HG02571 (cell line): ENCODE measurements around the gene MAPK6.

Experiments used
- ATAC-seq: cut with Tn5 transposase; IDR thresholded peaks from one replicate; pipeline ENCODE4 v1.9.1; 2021; ENCODE audit warnings: mild to moderate bottlenecking, moderate library complexity; ENCODE audit not compliant: unreplicated experiment

Gene MAPK6

DNA sequence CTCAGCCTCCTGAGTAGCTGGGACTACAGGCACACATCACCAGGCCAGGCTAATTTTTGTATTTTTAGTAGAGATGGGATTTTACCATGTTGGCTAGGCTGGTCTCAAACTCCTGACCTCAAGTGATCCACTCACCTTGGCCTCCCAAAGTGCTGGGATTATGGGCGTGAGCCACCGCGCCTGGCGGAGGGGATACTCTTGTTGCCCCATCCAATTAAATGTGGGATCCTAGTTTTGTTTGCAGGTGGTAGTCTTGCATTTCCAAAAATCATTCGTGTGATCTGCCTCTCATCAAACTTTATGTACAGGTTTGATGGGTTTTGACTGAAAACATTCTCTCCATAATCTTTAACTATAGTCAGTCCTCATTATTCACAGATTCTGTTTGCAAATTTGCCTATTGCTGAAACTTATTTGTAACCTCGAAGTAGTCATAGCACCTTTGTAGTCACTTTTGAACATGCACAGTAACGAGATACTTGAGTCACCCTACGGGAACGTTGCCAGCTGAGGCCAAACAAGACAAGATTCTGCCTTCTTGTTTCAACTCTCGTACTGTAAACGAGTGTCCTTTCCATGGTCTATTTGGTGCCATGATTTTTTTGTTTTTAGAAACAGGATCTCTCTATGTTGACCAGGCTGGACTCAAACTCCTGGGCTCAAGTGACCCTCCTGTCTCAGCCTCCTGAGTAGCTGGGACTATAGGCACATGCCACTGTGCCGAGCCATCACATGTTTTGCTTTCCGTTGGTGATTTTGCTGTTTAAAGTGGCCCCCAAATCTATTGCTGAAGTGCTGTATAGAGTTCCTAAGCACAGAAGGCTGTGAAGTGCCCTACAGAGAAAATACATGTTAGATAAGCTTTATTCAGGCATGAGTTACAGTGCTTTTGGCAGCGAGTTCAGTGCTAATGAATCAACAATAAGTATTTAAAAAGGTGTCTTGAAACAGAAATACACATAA is 8.1 kb upstream of the MAPK6 start:
- no peak for ATAC-seq

DNA sequence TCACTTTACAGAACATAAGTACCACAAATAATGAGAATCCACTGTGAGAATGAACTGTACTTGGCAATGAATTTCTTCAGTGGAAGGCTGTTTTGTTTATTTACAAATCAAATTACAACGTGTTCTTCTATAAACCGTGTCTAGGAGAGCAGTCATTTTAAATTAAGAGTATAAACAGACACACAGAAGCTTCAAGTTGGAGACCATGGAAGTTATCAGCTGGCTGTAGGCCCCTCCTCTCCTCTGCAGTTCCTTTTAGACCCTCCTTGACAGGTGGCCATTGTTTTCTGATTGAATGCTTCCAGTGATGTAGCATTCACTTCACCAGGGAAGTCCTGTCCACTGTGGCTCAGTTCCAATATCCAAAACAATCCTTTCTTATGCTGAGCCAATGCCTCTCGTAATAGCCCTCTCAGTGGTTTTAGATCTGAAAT is 7.3 kb upstream of the MAPK6 start:
- no peak for ATAC-seq

DNA sequence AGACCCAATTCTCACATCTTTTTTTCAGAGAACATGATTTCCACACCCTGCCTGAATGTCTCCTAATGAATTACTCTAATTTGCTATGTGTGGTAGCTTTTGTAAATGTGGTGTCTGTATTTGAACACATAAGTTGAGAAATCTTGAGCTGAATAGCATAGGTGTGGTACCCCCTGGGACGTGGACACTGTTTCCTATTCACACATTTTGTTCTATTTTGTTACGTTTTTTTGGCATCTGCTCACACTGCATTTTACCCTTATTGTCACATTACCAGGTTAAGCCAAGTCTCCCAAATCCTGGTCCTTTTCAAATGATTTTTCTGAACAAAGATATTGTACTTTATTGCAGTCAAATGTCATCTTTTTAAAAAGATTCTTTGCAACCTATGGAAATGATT is 6.8 kb upstream of the MAPK6 start:
- ATAC-seq: no peak

DNA sequence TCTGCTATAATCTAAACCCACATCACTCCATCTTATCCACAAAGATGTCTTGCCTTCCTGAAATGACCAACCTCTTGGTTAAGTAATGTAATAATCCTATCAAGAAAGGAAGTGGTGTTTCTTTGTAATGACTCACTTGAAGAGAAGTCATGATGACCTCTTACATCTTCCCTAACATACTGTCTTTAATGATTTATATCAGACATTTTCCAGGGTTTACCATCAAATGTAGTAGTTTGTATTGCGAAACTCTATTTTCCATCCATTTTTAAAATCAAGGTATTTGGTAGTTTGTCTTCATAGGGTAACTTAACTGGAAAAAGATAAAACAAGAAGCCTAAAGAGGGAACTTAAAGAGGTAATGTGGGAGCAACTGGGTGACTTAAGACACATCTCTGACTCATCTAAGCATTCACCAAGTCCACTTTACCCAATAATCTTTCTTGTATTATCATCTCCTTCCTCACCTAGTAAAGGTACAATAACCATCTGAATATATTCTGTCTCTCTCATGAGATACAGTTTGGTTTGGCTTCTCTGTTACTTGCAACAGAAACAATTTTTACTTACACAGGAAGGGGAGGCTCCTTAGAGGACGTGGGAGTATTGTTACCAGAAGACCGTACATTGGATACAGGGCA is 5.7 kb upstream of the MAPK6 start:
- no peak for ATAC-seq

DNA sequence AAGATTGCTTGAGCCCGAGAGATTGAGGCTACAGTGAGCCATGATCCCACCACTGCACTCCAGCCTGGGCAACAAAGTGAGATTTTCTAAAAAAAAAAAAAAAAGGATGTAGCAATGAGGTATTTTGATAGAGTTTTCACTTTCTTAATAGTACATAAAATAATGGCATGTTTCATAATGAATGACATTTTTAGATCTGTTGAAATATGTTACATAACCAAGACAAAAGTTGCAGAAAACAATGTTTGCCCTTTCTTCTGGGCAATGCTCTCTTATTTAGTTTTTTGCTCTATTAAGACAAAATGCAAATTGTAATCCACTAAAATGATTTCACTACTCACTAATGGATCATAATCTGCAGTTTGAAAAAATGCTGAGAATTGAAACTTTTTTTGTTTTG is 4.4 kb upstream of the MAPK6 start:
- ATAC-seq: no peak

DNA sequence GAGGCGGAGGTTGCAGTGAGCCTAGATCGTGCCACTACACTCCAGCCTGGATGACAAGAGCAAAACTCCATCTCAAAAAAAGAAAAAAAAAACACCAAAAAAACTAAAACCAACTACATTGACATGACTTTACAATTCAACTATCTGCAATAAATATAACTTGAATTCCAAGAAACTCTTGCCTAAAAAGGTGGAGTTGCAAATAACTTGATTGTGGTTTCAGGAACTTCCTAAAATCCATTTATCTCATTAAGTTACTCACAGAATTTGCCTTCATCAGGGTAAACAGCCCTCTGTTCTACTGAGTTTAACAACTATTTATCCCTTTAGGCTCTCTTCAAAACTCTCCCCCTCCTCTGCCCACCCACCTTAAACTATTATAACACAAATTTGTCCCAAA is 2.7 kb upstream of the MAPK6 start:
- ATAC-seq: no peak

DNA sequence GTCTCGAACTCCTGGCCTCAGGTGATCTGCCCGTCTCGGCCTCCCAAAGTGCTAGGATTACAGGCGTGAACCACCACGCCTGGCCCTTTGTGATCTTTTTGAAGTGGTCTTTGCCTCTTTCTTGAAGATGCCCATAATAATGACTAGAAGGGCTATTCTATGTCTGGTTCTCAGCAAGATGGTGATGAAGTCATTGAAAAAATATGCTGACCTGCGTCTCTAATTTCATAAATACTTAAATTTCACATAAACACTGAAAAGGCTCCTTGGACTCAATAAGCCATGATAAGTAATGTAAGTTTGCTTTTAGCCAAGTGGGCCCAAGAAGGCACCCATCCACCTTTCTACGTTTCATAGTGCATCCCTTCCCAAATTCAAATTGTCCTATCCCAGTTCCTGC is 775 bp upstream of the MAPK6 start:
- ATAC-seq: no peak

DNA sequence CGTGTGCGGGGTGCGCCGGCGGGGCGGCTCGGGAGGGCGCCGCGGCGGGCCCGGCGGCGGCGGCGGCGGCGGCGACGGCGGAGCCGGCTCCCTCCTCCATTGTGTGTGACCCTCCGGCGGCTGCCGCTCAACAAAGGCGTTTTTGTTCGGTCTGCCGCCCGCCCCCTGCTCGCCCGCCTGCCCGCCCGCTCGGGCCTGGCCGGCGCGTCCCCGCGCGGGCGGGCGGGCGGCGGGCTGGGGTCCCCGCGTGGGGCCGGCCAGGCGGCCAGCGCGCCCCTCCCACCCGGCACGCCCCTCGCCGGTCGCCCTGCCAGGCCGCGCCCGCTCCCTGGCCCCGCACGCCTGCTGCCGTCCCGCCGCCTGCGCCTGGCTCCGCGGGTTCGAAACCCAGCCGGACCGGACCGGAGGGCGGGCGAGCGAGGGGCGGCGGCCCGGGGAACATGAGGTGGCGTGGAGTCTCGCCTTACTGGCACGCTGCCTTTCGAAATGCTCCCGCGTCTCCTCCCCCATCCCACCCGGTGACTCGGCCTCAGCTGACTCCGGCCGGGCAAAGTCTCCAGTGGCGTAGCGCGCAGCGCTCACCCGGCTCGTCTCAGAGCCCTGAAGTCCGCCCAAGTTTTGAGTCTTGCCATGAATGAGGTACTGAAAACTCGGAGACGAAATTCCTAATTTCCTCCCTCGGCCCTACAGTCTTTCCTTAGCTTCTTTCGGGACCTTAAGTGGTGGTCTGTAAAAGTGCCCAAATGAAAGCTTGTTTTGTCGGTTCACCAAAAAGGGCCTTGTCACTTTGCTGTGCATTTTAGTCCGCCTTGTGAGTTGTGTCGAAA is 588 bp downstream of the MAPK6 start:
- ATAC-seq: peak; percentile 56

DNA sequence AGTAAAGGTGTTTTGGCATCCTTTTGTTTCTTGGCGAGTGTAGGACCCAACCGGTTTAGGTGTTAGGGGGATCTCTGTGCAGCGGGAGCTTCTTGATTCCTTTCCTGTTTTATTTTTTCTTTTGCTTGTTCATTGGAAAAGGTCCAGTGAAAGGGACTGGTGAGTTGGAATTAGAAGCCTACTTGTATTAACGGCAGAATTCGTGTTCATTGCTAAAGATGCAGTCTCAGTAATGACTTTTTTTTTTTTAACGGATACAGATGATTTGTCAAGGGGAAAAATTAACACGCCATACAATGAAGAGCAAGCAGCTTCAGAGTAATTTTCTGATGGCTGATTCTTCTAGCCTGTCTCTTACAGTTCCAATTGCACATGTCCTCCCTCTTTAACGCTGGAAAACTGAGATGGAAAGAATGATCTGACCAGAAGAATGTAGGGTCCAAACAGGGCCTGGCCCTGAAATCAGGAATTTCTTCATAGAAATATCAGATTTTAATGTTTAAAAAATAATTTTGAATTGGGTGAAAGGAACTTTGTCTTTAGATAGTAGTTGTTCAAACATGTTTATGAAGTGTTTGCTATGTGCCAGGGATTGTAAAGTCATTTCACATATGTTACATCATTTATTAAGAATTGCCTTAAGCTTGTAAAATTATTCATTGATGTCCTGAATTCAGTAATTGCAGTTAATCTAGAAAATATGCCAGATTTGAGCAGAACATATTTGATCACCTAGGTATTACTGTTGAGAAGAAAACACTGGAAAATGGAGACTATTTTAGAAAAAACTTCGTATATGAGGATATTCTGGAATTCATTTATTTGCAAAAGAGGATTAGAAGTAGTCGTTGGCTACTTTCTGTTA is 1.4 kb downstream of the MAPK6 start:
- no peak for ATAC-seq

DNA sequence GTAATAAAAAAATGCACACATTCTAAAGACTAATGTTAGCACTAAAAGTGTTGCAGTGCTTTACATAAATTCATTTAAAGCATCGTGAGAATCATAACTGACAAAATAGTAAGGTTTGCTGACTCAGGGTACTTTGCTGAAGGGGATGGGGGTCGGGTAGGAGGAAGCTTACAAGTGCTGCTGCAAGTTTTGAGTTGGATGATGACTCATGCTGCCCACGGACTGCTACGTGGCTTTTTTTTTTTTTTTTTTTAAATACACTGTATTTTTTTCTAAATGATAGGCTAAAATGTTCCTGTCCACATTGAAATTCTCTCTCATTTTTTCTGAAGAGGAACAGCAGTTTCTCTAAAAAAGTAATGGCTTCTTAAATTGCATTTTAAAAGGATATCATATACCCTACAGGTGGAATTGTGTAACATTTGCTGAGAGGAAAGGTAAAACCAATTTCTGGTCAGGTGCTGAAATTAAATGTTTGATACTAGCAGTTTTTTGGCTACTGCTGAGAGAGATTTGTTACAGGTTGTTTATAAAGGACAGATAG is 2.2 kb downstream of the MAPK6 start:
- no peak for ATAC-seq

DNA sequence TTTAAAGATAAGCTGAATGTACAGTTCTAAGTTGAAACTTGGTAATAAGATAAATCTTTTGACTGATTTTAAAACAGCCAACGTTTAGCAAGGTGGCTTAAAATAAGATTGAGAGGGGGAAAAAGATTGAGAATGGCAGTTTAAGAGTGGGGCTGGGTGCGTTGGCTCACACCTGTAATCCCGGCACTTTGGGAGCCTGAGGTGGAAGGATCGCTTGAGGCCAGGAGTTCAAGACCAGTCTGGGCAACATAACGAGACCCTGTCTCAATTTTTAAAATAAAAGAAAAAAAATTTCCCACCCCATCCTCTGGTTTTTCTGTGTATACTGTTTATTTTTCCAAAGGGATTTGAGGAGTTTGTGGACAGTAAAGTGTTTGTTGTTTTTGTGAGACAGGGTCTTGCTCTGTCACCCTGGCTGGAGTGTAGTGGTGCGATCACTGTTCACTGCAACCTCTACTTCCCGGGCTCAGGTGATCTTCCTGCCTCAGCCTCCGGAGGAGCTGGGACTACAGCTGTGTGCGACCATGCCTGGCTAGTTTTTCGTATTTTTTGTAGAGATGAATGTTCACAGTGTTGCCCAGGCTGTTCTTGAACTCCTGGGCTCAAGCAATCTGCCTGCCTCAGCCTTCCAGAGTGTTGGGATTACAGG is 3.0 kb downstream of the MAPK6 start:
- no peak for ATAC-seq

DNA sequence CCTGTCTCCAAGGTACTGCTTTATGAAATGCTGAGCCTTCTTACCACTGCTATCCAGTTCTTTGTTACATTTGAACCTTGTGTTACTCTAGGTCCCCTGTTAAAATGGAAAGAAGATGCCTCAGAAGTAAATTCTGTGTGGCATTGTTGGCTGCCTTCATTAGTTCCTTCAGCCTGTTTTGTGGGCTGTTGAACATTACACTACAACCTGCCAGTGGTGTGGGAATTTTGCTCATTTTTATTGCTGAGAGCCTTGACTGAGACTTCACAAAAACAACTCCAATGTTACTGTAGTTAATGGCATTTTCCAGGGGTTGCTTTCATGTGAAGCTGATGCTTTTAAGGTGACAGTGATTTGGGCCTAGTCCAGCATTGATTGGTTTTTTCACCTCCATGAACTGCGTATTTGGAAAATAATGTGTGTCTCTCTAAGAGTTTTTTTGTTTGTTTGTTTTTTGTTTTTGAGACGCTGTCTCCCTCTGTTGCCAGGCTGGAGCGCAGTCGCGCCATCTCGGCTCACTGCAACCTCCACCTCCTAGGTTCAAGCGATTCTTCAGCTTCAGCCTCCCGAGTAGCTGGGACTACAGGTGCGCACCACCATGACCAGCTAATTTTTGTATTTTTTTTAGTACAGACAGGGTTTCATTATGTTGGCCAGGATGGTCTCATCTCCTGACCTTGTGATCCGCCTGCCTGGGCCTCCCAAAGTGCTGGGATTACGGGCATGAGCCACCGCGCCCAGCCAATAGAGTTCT is 4.3 kb downstream of the MAPK6 start:
- ATAC-seq: no peak

DNA sequence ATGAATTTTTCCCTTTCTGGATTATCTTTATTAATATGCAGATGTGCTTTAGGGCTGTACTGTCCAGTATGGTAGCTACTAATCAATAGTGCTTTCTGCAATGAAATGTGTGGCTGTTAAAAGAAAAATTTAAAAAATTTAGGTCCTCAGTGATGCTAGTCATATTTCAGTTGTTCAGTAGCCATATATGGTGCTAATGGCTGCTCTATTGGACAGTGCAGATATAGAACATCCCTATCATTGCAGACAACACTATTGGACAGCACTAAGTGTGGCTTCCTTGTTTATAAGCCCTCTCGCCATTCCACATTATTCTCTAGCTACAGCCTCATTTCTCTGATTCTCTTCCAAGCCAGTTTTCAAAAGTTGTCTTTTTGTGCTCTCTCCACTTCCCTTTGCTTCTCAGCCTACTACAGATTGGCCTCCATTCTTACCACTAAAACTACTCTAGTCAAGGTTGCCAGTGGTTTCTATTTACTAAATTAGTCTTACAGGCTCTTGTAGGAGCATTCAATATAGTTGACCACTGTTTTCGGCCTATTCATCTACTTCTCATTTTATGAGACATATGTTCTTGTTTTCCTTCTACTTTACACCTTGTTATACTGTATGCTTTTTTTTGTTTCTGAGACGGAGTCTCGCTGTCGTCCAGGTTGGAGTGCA is 9.5 kb downstream of the MAPK6 start:
- no peak for ATAC-seq

DNA sequence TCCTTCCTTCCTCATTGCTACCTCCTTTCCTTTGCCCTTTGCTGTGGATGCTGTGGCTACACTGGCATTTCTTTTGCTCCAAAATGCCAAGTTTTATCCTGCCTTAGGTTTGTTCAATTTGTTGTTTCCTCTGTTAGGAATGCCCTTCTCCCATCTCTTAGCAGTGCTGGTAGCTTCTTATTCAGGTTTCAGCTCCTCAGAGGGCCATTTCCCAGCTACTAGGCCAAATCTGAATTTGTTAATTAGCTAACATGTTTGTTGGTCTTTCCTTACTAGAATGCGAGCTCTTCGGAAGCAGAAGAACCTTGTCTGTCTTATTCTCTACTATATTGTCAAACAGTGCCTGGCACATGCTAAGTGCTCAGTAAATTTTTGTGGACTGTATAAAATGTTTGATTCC is 11.0 kb downstream of the MAPK6 start:
- no peak for ATAC-seq

DNA sequence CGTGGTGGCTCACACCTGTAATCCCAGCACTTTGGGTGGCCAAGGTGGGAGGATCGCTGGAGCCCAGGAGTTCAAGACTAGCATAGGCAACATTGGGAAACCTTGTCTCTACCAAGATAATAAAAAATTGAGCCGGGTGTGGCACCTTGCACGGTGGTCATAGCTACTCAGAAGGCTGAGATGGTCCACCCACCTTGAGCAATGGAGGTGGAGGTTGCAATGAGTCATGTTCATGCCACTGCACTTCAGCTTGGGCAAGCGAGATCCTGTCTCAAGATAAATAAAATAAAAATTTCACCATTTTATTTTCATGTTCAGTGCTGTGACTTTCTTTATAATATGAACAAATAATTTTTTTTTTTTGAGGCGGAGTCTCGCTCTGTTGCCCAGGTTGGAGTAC is 12.5 kb downstream of the MAPK6 start:
- no peak for ATAC-seq

DNA sequence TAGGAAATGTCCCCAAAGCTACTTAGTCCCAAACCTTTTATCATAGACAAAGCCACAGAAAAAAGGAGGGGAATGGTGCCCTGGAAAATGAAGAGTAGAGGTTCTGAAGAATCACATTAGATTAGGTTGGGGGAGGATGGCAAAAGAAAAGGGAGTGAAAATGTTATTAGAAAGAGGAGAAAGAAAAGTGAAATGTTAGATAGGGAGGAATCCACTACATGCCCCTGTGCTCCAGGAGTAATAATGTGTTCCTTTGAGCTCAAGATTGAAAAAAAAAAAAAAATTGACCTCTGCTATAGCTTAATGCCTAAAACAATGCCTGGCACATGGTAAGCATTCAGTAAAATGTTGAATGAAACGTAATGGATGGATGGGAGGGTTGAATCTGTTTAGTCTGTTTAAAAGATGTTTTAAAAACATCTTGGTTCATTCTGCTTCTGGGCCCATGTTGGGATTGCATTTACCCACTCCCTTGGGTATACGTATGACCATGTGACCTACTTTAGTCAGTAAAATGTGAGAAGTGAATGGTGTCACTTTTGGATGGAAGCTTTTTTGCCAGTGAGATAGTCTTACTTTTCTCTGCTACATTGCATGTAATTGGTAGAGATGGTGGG is 19.0 kb downstream of the MAPK6 start:
- no peak for ATAC-seq

DNA sequence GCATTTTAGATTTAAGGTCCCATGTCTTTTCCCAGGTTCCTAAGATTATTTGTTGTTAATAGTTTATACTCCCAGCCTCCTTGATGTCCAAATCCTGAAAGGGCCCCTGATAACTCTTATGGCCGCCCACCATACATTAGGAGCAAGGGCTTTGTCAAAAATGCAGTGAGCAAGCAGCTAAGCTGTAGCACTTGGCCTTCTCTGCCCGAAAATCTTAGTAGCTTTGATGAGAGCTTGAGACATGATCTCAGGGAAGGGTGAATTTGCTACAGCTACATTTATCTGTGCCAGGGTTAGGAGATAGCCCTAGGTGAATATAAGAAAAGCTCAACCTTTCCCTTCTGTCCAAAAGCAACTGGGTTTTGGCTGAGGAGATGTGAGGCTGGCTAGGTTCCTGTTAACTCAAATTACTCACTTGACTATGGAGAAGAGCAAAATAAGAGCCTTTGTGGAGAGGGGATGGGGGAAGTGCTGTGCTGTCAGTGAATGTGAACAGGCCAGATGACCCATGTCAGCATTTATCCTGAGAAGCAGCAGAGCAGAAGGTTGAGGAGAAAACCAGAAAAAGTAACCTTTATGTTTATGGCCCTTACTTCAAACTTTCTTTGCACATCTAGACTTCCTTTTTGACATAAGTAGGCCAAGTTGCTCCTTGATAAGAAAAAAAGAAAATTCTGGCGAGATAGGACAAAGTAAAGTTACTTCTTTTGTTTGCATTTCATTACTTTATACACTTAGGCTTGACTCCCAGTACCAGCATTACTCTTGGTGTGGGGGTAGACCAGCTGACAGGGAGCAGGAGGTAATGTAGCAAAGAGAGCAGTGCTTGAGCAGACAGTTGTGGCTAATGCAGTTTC is 21.1 kb downstream of the MAPK6 start:
- ATAC-seq: no peak
